GM10266 (cell line): ENCODE measurements around the gene ACE2.
"Not testable (repeated sequence)": the region's sequence is repeated elsewhere in the genome, so short reads cannot be mapped to it uniquely, and the experiment has no call there.

Source experiments
- DNase-seq: peaks from one replicate; pipeline ENCODE4 v3.0.0; 2012; ENCODE audit errors: extremely low spot score
- CTCF ChIP-seq: IDR thresholded peaks from 2 replicates; pipeline ENCODE4 v1.5.1; 2012; ENCODE audit warnings: mild to moderate bottlenecking, low read depth; ENCODE audit not compliant: control insufficient read depth, insufficient read depth; ENCODE audit errors: missing control alignments

ACE2 gene

DNA sequence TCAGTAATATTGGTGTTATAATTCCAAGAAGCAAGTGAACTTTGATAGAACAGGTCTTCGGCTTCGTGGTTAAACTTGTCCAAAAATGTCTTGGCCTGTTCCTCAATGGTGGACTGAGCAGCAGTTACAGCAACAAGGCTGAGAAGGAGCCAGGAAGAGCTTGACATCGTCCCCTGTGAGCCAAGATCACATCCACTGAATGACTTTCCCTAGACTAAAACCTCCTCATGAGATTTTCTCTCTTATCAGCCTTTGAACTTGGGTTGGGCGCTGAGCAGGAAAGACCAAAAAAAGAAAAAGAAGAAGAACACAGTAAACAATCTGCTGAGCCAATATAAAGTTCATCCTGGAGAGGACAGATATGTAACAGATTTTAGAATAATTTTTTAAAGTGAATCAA lies at the start of gene ACE2:
Gene ACE2 (minus strand): TSS at position 216 of the 400 bp plus-strand sequence. CDS start 49 bp downstream, at position 167.
- TF ChIP-seq CTCF: no peak
- DNase-seq: no peak

GRCh38 chrX:15647510-15647909 lies 46.8 kb upstream of the ACE2 start:
- DNase-seq: not testable (repeated sequence)

DNA sequence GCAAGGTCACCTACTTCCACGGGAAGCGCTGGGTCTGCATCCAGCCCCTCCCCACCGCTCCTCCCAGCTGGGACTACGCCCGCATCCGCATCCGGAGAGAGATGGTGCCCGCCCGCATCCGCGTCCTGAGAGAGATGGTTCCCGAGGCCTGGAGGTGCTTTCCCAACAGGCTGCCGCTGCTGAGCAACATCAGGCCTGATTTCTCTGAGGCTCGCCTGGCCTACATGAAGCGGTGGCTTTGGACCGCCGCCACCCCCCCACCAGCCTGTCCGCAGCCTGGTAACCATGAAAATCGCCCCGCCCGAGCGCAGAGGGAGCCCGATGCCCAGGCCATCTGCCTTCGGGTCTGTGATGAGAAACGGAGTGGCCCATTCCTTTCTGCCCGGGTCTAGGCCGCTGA lies 45.8 kb upstream of the ACE2 start:
- TF ChIP-seq CTCF: no peak
- no peak for DNase-seq

DNA sequence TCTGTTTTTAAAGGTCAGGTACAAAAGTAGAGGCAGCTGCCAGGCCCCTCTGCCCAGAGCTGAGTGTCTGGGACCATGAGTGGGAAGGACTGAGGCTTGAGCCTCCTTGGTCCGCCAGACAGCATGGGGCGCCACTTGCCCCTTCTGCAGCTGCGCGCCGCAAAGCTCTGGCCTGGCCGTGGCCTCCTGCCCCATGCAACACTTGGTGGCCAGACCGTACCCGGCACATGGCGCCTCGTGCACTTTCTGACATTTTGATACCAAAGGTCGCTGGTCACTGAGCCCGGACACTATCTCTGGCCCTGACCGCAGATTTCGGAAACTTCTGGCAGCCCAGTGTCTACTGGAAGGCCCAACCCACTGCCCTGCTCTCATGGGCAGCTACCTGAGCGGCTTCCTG lies 45.3 kb upstream of the ACE2 start:
- TF ChIP-seq CTCF: no peak
- no peak for DNase-seq

- no peak for DNase-seq
- no peak for TF ChIP-seq CTCF
Observed at GRCh38 chrX:15645266-15645665, 44.5 kb upstream of the ACE2 start.

DNA sequence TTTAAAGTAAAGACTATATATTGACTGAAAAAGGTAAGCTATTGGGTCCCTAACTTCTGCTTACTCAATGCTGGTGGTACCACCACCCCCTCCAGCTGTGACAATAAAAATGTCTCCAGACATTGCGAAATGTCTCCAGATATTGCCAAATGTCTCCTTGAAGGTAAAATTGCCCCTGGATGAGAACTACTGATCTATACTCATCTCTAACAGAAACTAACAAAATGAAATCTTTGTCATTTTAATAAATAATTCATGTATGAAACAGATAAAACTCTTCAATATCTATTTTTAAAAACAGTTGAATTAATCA lies 43.8 kb upstream of the ACE2 start:
- no peak for TF ChIP-seq CTCF
- DNase-seq: no peak

GRCh38 chrX:15643786-15644559 lies 43.2 kb upstream of the ACE2 start:
- TF ChIP-seq CTCF: no peak
- no peak for DNase-seq

DNA sequence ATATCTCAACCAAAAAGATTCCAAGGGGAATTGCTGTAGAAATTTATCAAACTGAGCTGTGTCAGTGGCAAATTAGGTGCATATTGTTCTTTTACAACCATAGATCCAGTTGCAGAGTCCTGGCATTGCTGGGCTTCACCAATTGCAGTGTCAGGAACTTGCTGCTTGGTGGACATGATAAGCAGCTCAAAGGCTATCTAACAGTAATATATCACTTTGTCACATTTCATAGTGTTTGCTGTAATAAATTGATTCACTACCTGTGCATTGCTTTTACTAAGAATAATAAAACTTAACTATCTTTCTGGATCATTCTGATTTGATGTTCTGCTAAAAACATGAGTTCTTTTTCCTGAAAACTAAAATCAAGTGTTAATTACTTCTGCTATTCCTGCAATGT lies 30.9 kb upstream of the ACE2 start:
- no peak for DNase-seq
- no peak for TF ChIP-seq CTCF
